LNCAP (cell line): ENCODE measurements around the gene HSPB6.

Experiments used
- CTCF ChIP-seq: fragments of 450-650 bp; IDR thresholded peaks from 2 replicates; pipeline ENCODE4 v1.5.1; 2017; ENCODE audit warnings: mild to moderate bottlenecking

Gene HSPB6

GRCh38 chr19:35733180-35734125 is 23.4 kb downstream of the HSPB6 start:
- no peak for TF ChIP-seq CTCF

GRCh38 chr19:35732540-35733179 is 24.2 kb downstream of the HSPB6 start:
- no peak for TF ChIP-seq CTCF

GRCh38 chr19:35731779-35732405 is 24.9 kb downstream of the HSPB6 start:
- no peak for TF ChIP-seq CTCF

GRCh38 chr19:35731353-35731752 is 25.5 kb downstream of the HSPB6 start:
- no peak for TF ChIP-seq CTCF

GRCh38 chr19:35730326-35730725 is 26.5 kb downstream of the HSPB6 start:
- no peak for TF ChIP-seq CTCF

- no peak for TF ChIP-seq CTCF
These were observed 27.1 kb downstream of the HSPB6 start for GRCh38 chr19:35729763-35730162.

- no peak for TF ChIP-seq CTCF
These were observed 27.8 kb downstream of the HSPB6 start for GRCh38 chr19:35729021-35729420.
